HG03196 (cell line): ENCODE measurements around the gene NR3C2.
"Not testable (repeated sequence)": the region's sequence is repeated elsewhere in the genome, so short reads cannot be mapped to it uniquely, and the experiment has no call there.

ENCODE experiments used
- ATAC-seq: cut with Tn5 transposase; IDR thresholded peaks from one replicate; pipeline ENCODE4 v1.9.1; 2021; ENCODE audit not compliant: unreplicated experiment

Gene NR3C2

GRCh38 chr4:148225639-148226038 is 216.6 kb downstream of the NR3C2 start:
- ATAC-seq: no peak

- ATAC-seq: no peak
These were observed 217.7 kb downstream of the NR3C2 start for GRCh38 chr4:148224476-148224875.

GRCh38 chr4:148222991-148223660 is 219.1 kb downstream of the NR3C2 start:
- ATAC-seq: no peak

GRCh38 chr4:148216866-148217814 is 225.1 kb downstream of the NR3C2 start:
- peak; percentile 92 for ATAC-seq

- no peak for ATAC-seq
These were observed 225.9 kb downstream of the NR3C2 start for GRCh38 chr4:148216321-148216720.

GRCh38 chr4:148215202-148215601 is 227.0 kb downstream of the NR3C2 start:
- no peak for ATAC-seq

GRCh38 chr4:148214529-148215166 is 227.6 kb downstream of the NR3C2 start:
- ATAC-seq: no peak

GRCh38 chr4:148211533-148211932 is 230.7 kb downstream of the NR3C2 start:
- ATAC-seq: no peak

GRCh38 chr4:148210661-148211060 is 231.6 kb downstream of the NR3C2 start:
- ATAC-seq: no peak

- ATAC-seq: no peak
These were observed 235.1 kb downstream of the NR3C2 start for GRCh38 chr4:148207068-148207467.

- ATAC-seq: no peak
These were observed 236.7 kb downstream of the NR3C2 start for GRCh38 chr4:148205476-148205875.

- no peak for ATAC-seq
These were observed 237.3 kb downstream of the NR3C2 start for GRCh38 chr4:148204892-148205291.

- no peak for ATAC-seq
These were observed 238.0 kb downstream of the NR3C2 start for GRCh38 chr4:148204171-148204570.

- no peak for ATAC-seq
These were observed 238.9 kb downstream of the NR3C2 start for GRCh38 chr4:148203056-148203898.

GRCh38 chr4:148200960-148201359 is 241.3 kb downstream of the NR3C2 start:
- no peak for ATAC-seq

GRCh38 chr4:148196164-148196563 is 246.1 kb downstream of the NR3C2 start:
- no peak for ATAC-seq

- no peak for ATAC-seq
These were observed 249.7 kb downstream of the NR3C2 start for GRCh38 chr4:148192526-148192925.

GRCh38 chr4:148187454-148188222 is 254.6 kb downstream of the NR3C2 start:
- not testable (repeated sequence) for ATAC-seq

- ATAC-seq: no peak
These were observed 257.3 kb downstream of the NR3C2 start for GRCh38 chr4:148184922-148185321.
